Cardiac muscle cell (in vitro differentiated cells and primary cell): ENCODE data around the gene LATS2. TPM values are rescaled to one million over a fixed set of nuclear protein-coding genes. Genes with fewer than 3 reads are reported as not detected.

Experiments
- DNase-seq, 2 donors: peaks; one replicate each; pipeline versions ENCODE4 v3.0.0 to v3.0.0-alpha.2; 2010 to 2017; ENCODE audit warnings: low read depth in 1 of 2, low spot score in 1 of 2
- H3K27ac ChIP-seq: fragments of 200-600 bp; sonication (generic); 2 replicates; pipeline ENCODE4 v1.5.1; 2016
- H3K27me3 ChIP-seq: fragments of 200-600 bp; sonication (generic); 2 replicates; pipeline ENCODE4 v1.6.0; 2016; ENCODE audit warnings: control low read depth
- H3K36me3 ChIP-seq: fragments of 200-600 bp; sonication (generic); 2 replicates; pipeline ENCODE4 v1.5.1; 2016; ENCODE audit warnings: control low read depth
- H3K4me1 ChIP-seq: fragments of 200-600 bp; sonication (generic); 2 replicates; pipeline ENCODE4 v1.8.1; 2017; ENCODE audit warnings: low read depth, mild to moderate bottlenecking, mixed run types
- H3K4me3 ChIP-seq: fragments of 200-600 bp; sonication (generic); 2 replicates; pipeline ENCODE4 v1.5.1; 2016; ENCODE audit warnings: mild to moderate bottlenecking
- H3K9me3 ChIP-seq: fragments of 200-600 bp; sonication (generic); 2 replicates; pipeline ENCODE4 v1.5.1; 2017; ENCODE audit warnings: low read depth, mild to moderate bottlenecking, control low read depth
- polyA plus RNA-seq: library from polyadenylated mRNA; unstranded; fragments of >200 nt; fragmentation: Nextera tagmentation; extraction: Ambion mirVana; gene quantifications from 2 replicates; pipeline ENCODE4 v1.2.1, GENCODE V29; 2016
- total RNA-seq: library from RNA; depleted of rRNA; stranded (reverse); fragments of >200 nt; gene quantifications from 2 replicates; pipeline ENCODE4 v1.2.3, GENCODE V29; 2016
- TF ChIP-seq, protein P1 (sequence below): IDR thresholded peaks from 2 replicates; pipeline ENCODE4 v1.5.1; 2012; ENCODE audit warnings: low read depth, mild to moderate bottlenecking, low read length

LATS2 gene
- total and polyA plus RNA-seq, 2 experiments from 2014 or later, result 4.0 to 14.7 TPM

DNA sequence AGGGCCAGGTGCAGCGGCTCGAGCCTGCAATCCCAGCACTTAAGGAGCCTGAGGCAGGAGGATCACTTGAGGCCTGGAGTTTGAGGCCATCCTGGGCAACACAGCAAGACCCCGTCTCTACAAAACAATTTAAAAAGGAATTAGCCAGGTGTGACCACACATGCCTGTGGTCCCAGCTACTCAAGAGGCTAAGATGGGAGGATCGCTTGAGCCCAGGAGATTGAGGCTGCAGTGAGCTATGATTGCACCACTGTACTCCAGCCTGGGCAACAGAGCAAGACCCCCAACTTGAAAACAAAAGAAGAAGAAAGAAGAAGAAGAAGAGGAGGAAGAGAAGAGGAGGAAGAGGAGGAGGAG lies 47.7 kb downstream of the LATS2 start:
- Histone ChIP-seq H3K9me3 (no peaks in the 10 kb centered on the region), H3K36me3 (no peaks in the 10 kb centered on the region), H3K27ac (no peak overlapping the region), H3K27me3 (no peaks in the 10 kb centered on the region), H3K4me3 (no peak overlapping the region), H3K4me1 (peaks cover 10% of the 10 kb centered on the region)
- TF ChIP-seq, protein P1, sequence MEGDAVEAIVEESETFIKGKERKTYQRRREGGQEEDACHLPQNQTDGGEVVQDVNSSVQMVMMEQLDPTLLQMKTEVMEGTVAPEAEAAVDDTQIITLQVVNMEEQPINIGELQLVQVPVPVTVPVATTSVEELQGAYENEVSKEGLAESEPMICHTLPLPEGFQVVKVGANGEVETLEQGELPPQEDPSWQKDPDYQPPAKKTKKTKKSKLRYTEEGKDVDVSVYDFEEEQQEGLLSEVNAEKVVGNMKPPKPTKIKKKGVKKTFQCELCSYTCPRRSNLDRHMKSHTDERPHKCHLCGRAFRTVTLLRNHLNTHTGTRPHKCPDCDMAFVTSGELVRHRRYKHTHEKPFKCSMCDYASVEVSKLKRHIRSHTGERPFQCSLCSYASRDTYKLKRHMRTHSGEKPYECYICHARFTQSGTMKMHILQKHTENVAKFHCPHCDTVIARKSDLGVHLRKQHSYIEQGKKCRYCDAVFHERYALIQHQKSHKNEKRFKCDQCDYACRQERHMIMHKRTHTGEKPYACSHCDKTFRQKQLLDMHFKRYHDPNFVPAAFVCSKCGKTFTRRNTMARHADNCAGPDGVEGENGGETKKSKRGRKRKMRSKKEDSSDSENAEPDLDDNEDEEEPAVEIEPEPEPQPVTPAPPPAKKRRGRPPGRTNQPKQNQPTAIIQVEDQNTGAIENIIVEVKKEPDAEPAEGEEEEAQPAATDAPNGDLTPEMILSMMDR, result no peak
- no peak for DNase-seq

- H3K4me3 ChIP-seq, result no peak overlapping the region
- no peaks in the 10 kb centered on the region for H3K36me3 ChIP-seq
- no peaks in the 10 kb centered on the region for H3K9me3 ChIP-seq
- no peak overlapping the region for H3K27ac ChIP-seq
- no peaks in the 10 kb centered on the region for H3K27me3 ChIP-seq
- TF ChIP-seq, protein P1, result no peak
- H3K4me1 ChIP-seq, result peaks cover 10% of the 10 kb centered on the region
- DNase-seq, result peak in 1 of 2 donors; percentile 51
Observed at GRCh38 chr13:21012841-21013681, 48.3 kb downstream of the LATS2 start.

- peaks cover 10% of the 10 kb centered on the region for H3K4me1 ChIP-seq
- H3K36me3 ChIP-seq, result no peaks in the 10 kb centered on the region
- no peaks in the 10 kb centered on the region for H3K9me3 ChIP-seq
- no peaks in the 10 kb centered on the region for H3K27me3 ChIP-seq
- no peak overlapping the region for H3K27ac ChIP-seq
- no peak for DNase-seq
- TF ChIP-seq, protein P1, result no peak
- H3K4me3 ChIP-seq, result no peak overlapping the region
Observed at GRCh38 chr13:21012211-21012610, 49.2 kb downstream of the LATS2 start.

GRCh38 chr13:21011378-21011777 lies 50.0 kb downstream of the LATS2 start:
- Histone ChIP-seq H3K4me1 (peaks cover 10% of the 10 kb centered on the region), H3K4me3 (no peak overlapping the region)

DNA sequence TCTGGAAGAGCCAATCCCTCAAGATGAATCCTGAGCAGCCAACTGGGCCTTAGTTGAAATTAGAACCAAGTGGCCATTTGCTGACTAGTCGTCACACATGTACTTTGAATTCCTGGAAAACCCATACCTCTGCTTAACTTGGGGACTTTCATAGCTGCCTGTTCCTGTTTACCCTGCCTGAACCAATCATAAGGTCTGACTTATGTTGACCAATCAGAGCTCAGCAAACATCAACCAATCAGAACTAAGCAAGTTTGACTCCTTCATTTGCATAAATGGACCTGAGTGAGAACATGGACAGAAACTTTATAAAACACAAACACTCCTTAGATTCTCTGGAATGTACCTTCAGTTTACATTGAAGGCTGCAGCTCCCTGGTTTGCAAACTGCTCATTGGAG lies 50.8 kb downstream of the LATS2 start:
- H3K27ac ChIP-seq, result no peak overlapping the region
- TF ChIP-seq, protein P1, result no peak
- H3K27me3 ChIP-seq, result no peaks in the 10 kb centered on the region
- H3K4me1 ChIP-seq, result peaks cover 10% of the 10 kb centered on the region
- H3K4me3 ChIP-seq, result no peak overlapping the region
- H3K36me3 ChIP-seq, result no peaks in the 10 kb centered on the region
- H3K9me3 ChIP-seq, result no peaks in the 10 kb centered on the region
- no peak for DNase-seq

More at GRCh38 chr13:21011378-21011777, 50.0 kb downstream of the LATS2 start:
- Histone ChIP-seq H3K27me3 (no peaks in the 10 kb centered on the region), H3K9me3 (no peaks in the 10 kb centered on the region), H3K36me3 (no peaks in the 10 kb centered on the region), H3K27ac (no peak overlapping the region)
- no peak for DNase-seq
- TF ChIP-seq, protein P1, result no peak
